IMR-90 (cell line): ENCODE measurements around the gene CPOX. TPM values are rescaled to one million over a fixed set of nuclear protein-coding genes. Genes with fewer than 3 reads are reported as not detected.

Experiments used
- ATAC-seq: fragments of 200-7000 bp; cut with Tn5 transposase; 2 replicates; pipeline ENCODE4 v1.9.1; 2020; ENCODE audit warnings: low read depth, mild to moderate bottlenecking, moderate library complexity
- BruUV-seq: library from RNA; stranded (reverse); fragments of 400-500 nt; replicated peaks from 2 replicates; lab custom pipeline; 2021; lab: Mats Ljungman, UMichigan
- CTCF ChIA-PET: fragments of 300-600 bp; formaldehyde crosslinking; extraction: SDS; loops from one replicate; lab custom pipeline; 2021; ENCODE audit warnings: antibody characterized with exemption; lab: Yijun Ruan, JAX
- POLR2A ChIA-PET: fragments of 300-600 bp; sonication (Branson Sonifier 250); formaldehyde crosslinking; loops from one replicate; lab custom pipeline; 2022; ENCODE audit warnings: antibody characterized with exemption; ENCODE audit not compliant: unreplicated experiment; lab: Charles Lee
- DNase-seq: peaks from one replicate; pipeline ENCODE4 v3.0.0; 2013
- H2AFZ ChIP-seq: replicated peaks from 2 replicates; pipeline ENCODE3; 2013; ENCODE audit warnings: low read length, mild to moderate bottlenecking; ENCODE audit not compliant: poor library complexity
- H2AK5ac ChIP-seq: 2 replicates; pipeline ENCODE4 v1.6.1; 2013; ENCODE audit warnings: low read depth, low read length, inconsistent platforms
- H2AK9ac ChIP-seq: replicated peaks from 2 replicates; pipeline ENCODE3; 2013; ENCODE audit warnings: mild to moderate bottlenecking, low read depth, low read length, moderate library complexity; ENCODE audit not compliant: poor library complexity
- H2BK120ac ChIP-seq: 2 replicates; pipeline ENCODE4 v1.6.1; 2013; ENCODE audit warnings: low read depth, low read length, inconsistent platforms
- H2BK15ac ChIP-seq: 3 replicates; pipeline ENCODE4 v1.6.1; 2013; ENCODE audit warnings: low read depth, low read length, inconsistent platforms
- H2BK20ac ChIP-seq: 2 replicates; pipeline ENCODE4 v1.6.1; 2013; ENCODE audit warnings: low read depth, mild to moderate bottlenecking, inconsistent platforms, low read length, moderate library complexity
- H2BK5ac ChIP-seq: 2 replicates; pipeline ENCODE4 v1.6.1; 2013; ENCODE audit warnings: mild to moderate bottlenecking, low read depth, low read length, inconsistent platforms; ENCODE audit not compliant: poor library complexity, severe bottlenecking
- H3K14ac ChIP-seq: replicated peaks from 2 replicates; pipeline ENCODE4 v1.6.1; 2013; ENCODE audit warnings: low read depth, low read length, inconsistent platforms
- H3K18ac ChIP-seq: 2 replicates; pipeline ENCODE4 v1.6.1; 2013; ENCODE audit warnings: low read depth, low read length, control low read depth
- H3K23ac ChIP-seq: 2 replicates; pipeline ENCODE4 v1.6.1; 2013; ENCODE audit warnings: low read depth, low read length, inconsistent platforms
- H3K27ac ChIP-seq: 2 replicates; pipeline ENCODE4 v1.5.1; 2013; ENCODE audit warnings: mild to moderate bottlenecking, control low read depth, low read length; ENCODE audit not compliant: insufficient read depth
- H3K27me3 ChIP-seq: 2 replicates; pipeline ENCODE4 v1.6.1; 2013; ENCODE audit warnings: low read length; ENCODE audit not compliant: control insufficient read depth, insufficient read depth
- H3K36me3 ChIP-seq: 2 replicates; pipeline ENCODE4 v1.6.1; 2013; ENCODE audit warnings: low read length, mixed read lengths; ENCODE audit not compliant: control insufficient read depth, insufficient read depth
- H3K4ac ChIP-seq: 2 replicates; pipeline ENCODE4 v1.6.1; 2013; ENCODE audit warnings: low read depth, low read length, inconsistent platforms
- H3K4me1 ChIP-seq: 2 replicates; pipeline ENCODE4 v1.6.1; 2013; ENCODE audit warnings: low read length, mixed read lengths; ENCODE audit not compliant: control insufficient read depth, insufficient read depth
- H3K4me2 ChIP-seq: 2 replicates; pipeline ENCODE4 v1.6.1; 2013; ENCODE audit warnings: low read depth, mild to moderate bottlenecking, control low read depth, low read length, moderate library complexity
- H3K4me3 ChIP-seq: 2 replicates; pipeline ENCODE4 v1.5.1; 2013; ENCODE audit warnings: low read depth, mild to moderate bottlenecking, control low read depth, low read length, moderate library complexity; ENCODE audit not compliant: insufficient read depth
- H3K56ac ChIP-seq: 2 replicates; pipeline ENCODE4 v1.6.1; 2013; ENCODE audit warnings: low read length, inconsistent platforms; ENCODE audit not compliant: insufficient read depth; ENCODE audit errors: extremely low read depth
- H3K79me1 ChIP-seq, 2 experiments: 2 replicates each; pipeline ENCODE4 v1.6.1; 2013; ENCODE audit warnings: low read length in 2 of 2, inconsistent platforms in 1 of 2, low read depth in 1 of 2
- H3K9ac ChIP-seq: 2 replicates; pipeline ENCODE4 v1.6.1; 2013; ENCODE audit warnings: low read depth, low read length, control low read depth
- H3K9me1 ChIP-seq: 2 replicates; pipeline ENCODE4 v1.6.1; 2013; ENCODE audit warnings: low read length, inconsistent platforms; ENCODE audit not compliant: insufficient read depth
- H3K9me3 ChIP-seq: 2 replicates; pipeline ENCODE4 v1.6.1; 2013; ENCODE audit warnings: low read length; ENCODE audit not compliant: control insufficient read depth, insufficient read depth
- H4K20me1 ChIP-seq: 2 replicates; pipeline ENCODE4 v1.6.1; 2013; ENCODE audit warnings: low read length, inconsistent platforms; ENCODE audit not compliant: insufficient read depth
- H4K5ac ChIP-seq: 2 replicates; pipeline ENCODE4 v1.6.1; 2013; ENCODE audit warnings: mild to moderate bottlenecking, low read depth, low read length, control low read depth
- H4K8ac ChIP-seq, 2 experiments: 2 replicates each; pipeline ENCODE4 v1.6.1; 2013; ENCODE audit warnings: low read depth in 2 of 2, low read length in 2 of 2, control low read depth in 1 of 2, inconsistent platforms in 1 of 2
- H4K91ac ChIP-seq: 2 replicates; pipeline ENCODE4 v1.6.1; 2013; ENCODE audit warnings: low read depth, low read length, inconsistent platforms; ENCODE audit not compliant: insufficient read depth
- CEBPB ChIP-seq: IDR thresholded peaks from 2 replicates; pipeline ENCODE4 v1.6.1; 2012; ENCODE audit warnings: low read depth, low read length, improper control_type of control experiment
- CHD1 ChIP-seq: IDR thresholded peaks from 2 replicates; pipeline ENCODE4 v1.6.1; 2012; ENCODE audit warnings: low read depth, low read length, improper control_type of control experiment
- FOS ChIP-seq: fragments of 150-350 bp; IDR thresholded peaks from 2 replicates; pipeline ENCODE4 v1.6.1; 2016; ENCODE audit warnings: low read depth, low read length
- MAFK ChIP-seq: IDR thresholded peaks from 2 replicates; pipeline ENCODE4 v1.6.1; 2012; ENCODE audit warnings: low read depth, low read length, improper control_type of control experiment
- MAZ ChIP-seq: IDR thresholded peaks from 2 replicates; pipeline ENCODE4 v1.6.1; 2012; ENCODE audit warnings: low read depth, mild to moderate bottlenecking, low read length, improper control_type of control experiment, moderate library complexity, borderline replicate concordance
- NFE2L2 ChIP-seq: fragments of 150-350 bp; IDR thresholded peaks from 2 replicates; pipeline ENCODE4 v1.6.1; 2016; ENCODE audit warnings: low read depth, mild to moderate bottlenecking, low read length
- POLR2A ChIP-seq: IDR thresholded peaks from 2 replicates; pipeline ENCODE4 v1.6.1; 2012; ENCODE audit warnings: mild to moderate bottlenecking, low read depth, low read length
- RAD21 ChIP-seq: IDR thresholded peaks from 2 replicates; pipeline ENCODE4 v1.6.1; 2012; ENCODE audit warnings: low read length, improper control_type of control experiment
- RCOR1 ChIP-seq: IDR thresholded peaks from 2 replicates; pipeline ENCODE4 v1.6.1; 2012; ENCODE audit warnings: mild to moderate bottlenecking, low read length, improper control_type of control experiment; ENCODE audit not compliant: insufficient replicate concordance
- RFX5 ChIP-seq: IDR thresholded peaks from 2 replicates; pipeline ENCODE4 v1.8.0; 2012; ENCODE audit warnings: low read depth, mild to moderate bottlenecking, low read length, moderate library complexity
- SMC3 ChIP-seq: fragments of 150-350 bp; IDR thresholded peaks from 2 replicates; pipeline ENCODE4 v1.6.1; 2016; ENCODE audit warnings: low read depth, mild to moderate bottlenecking, antibody characterized with exemption, low read length, moderate library complexity
- WGBS, 2 experiments: methylation state at CpG; one replicate each; pipeline versions ENCODE4 v1.1.5 to v1.1.7; 2013; ENCODE audit warnings: missing lambda C conversion rate in 2 of 2; ENCODE audit not compliant: insufficient read length in 1 of 2; ENCODE audit errors: extremely low coverage in 2 of 2; 5-methylcytosine and 5-hydroxymethylcytosine counted together
- dilution Hi-C: fragments of 300-500 bp; cut with HindIII; formaldehyde crosslinking; loops from one replicate; pipeline ENCODE4 v1.14.3; 2018; ENCODE audit warnings: low sequenced_read_pairs; ENCODE audit not compliant: unreplicated experiment
- in situ Hi-C: fragments of 300-500 bp; cut with MboI; formaldehyde crosslinking; loops from 3 replicates; pipeline ENCODE4 v1.14.3; 2019; ENCODE audit warnings: low sequenced_read_pairs, inconsistent platforms, mixed read lengths
- intact Hi-C: fragments of 100-400 bp; cut with micrococcal nuclease; formaldehyde crosslinking; loops from 2 replicates; pipeline ENCODE4 v1.10.0; 2022
- polyA plus RNA-seq, 3 experiments: library from polyadenylated mRNA; depleted of rRNA; stranded (reverse); fragments of >200 nt; gene quantifications; 2 replicates each; pipeline ENCODE4 v1.2.3, GENCODE V29; 2012; ENCODE audit warnings: low replicate concordance in 1 of 3
- total RNA-seq: library from RNA; depleted of rRNA; stranded (reverse); fragments of >200 nt; gene quantifications from 2 replicates; pipeline ENCODE4 v1.2.3, GENCODE V29; 2012
- TF ChIP-seq, protein P1 (sequence below): fragments of 150-350 bp; IDR thresholded peaks from 2 replicates; pipeline ENCODE4 v1.6.1; 2016; ENCODE audit warnings: low read depth, mild to moderate bottlenecking, low read length, moderate library complexity, borderline replicate concordance

CPOX gene
- total and polyA plus RNA-seq, 2 of the 4 experiments (the other 2 are of a cell fraction), result 14.5 to 19.4 TPM

DNA sequence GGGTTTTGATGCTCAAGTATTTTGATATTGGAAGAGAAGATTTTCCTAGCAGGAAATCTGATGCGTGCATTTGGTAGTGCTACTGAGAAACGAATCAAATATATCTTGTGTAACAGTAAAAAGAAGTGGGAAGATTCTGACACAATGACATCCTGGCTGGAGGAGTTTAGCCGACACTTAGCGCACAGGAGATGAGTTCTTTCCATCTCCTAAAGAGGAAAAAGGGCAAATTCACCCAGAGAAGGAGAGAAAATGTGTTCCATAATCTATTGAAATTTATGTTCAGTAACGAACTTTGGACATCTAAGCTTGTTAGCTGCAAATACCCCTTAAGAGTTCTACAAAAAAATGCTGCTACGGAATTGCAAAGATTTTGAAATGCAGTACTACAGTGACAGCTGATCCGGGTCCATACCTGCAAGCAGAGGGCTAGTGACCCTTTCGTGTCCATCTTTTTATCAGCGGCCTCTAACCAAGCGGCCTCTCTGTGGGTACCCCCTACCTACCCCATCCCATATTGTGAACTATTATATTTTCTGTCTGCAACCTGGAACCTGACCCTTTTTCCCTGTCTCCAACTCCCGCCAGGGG is 971 bp downstream of the CPOX start (continued):
- TF ChIP-seq, protein P1, sequence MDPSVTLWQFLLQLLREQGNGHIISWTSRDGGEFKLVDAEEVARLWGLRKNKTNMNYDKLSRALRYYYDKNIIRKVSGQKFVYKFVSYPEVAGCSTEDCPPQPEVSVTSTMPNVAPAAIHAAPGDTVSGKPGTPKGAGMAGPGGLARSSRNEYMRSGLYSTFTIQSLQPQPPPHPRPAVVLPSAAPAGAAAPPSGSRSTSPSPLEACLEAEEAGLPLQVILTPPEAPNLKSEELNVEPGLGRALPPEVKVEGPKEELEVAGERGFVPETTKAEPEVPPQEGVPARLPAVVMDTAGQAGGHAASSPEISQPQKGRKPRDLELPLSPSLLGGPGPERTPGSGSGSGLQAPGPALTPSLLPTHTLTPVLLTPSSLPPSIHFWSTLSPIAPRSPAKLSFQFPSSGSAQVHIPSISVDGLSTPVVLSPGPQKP, result no peak

DNA sequence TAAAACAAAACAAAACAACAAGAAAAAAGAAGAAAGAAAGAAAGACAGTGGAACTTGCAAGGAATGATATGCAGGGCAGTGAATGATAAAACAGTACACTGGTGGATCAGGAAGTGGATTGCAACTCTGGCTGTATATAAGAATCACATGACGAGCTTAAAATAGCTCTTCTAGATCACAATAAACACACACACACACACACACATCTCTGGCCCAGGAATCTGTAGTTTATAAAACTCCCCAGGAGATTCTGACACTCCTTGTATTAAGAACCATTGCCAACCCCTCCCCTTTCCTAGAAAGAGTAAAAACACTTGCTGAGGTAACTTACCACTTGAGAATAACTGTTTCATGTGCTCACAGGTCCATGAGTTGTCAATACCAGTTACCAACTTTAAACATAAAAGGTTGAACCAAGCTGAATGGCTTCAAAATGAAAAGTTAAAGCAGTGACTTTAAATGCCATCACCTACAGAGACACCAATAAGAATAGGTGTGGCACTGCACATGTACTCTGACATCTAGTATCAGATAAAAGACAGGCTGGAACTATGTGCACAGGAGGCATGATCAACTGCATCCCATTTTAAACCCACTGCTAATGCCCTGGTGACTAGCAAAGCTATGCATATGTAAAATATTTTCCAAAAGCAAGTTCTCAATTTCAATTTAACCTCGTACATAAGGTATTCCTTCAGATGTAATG is 3.9 kb downstream of the CPOX start:
- no peak for ATAC-seq
- no CpG with 5 or more reads among the region's 2 CpGs for WGBS, 2 experiments
- no peak overlapping the region for H3K4ac ChIP-seq
- TF ChIP-seq SMC3, result no peak
- TF ChIP-seq NFE2L2, result no peak
- no peak for TF ChIP-seq POLR2A
- TF ChIP-seq MAFK, result no peak
- TF ChIP-seq RFX5, result no peak
- TF ChIP-seq FOS, result no peak
- TF ChIP-seq CHD1, result no peak
- TF ChIP-seq, protein P1, result no peak
- no peak for TF ChIP-seq CEBPB
- no peak for TF ChIP-seq RCOR1
- TF ChIP-seq MAZ, result no peak
- TF ChIP-seq RAD21, result no peak

More for the DNA sequence above, 3.9 kb downstream of the CPOX start:
- H3K4me3 ChIP-seq, result no peak overlapping the region
- no peak overlapping the region for H2BK20ac ChIP-seq
- H2BK120ac ChIP-seq, result no peak overlapping the region
- BruUV-seq, result no TSS peak
- peaks cover 11 to 28% of the 10 kb centered on the region in 2 experiments; a peak in 3 of 4 replicates for H3K79me1 ChIP-seq
- POLR2A ChIA-PET, result no interaction called here
- H3K9me3 ChIP-seq, result no peaks in the 10 kb centered on the region
- dilution Hi-C loops (no loop called here), intact Hi-C loops (loop anchor here (5.0 kb wide), 2 partner anchors 67 to 552 kb away; partner anchors contain the start of genes CLDND1 and GABRR3), in situ Hi-C loops (loop anchor here (25.0 kb wide), 1 partner anchor 777 kb away; the partner anchor contains the start of gene CRYBG3)
- no peak overlapping the region for H3K23ac ChIP-seq
- no peak overlapping the region for H2BK15ac ChIP-seq
- no peak overlapping the region for H2AK9ac ChIP-seq
- H3K56ac ChIP-seq, result no peak overlapping the region
- no peak overlapping the region for H3K9ac ChIP-seq
- peak; percentile 34 for DNase-seq
- no peaks in the 10 kb centered on the region for H4K20me1 ChIP-seq
- peaks cover 19% of the 10 kb centered on the region for H3K36me3 ChIP-seq
- no peak overlapping the region for H4K8ac ChIP-seq
- H4K5ac ChIP-seq, result no peak overlapping the region
- no peak overlapping the region for H4K91ac ChIP-seq
- no peak overlapping the region for H2BK5ac ChIP-seq
- CTCF ChIA-PET, result interaction anchor here (1.2 kb wide), 1 partner anchor 13 kb away, joined by 3 read pairs; no protein-coding TSS in a partner anchor
- no peak overlapping the region for H3K18ac ChIP-seq
- H2AFZ ChIP-seq, result no peak overlapping the region
- no peak overlapping the region for H3K4me2 ChIP-seq
- H2AK5ac ChIP-seq, result no peak overlapping the region
- no peaks in the 10 kb centered on the region; the same call in 1 of the 2 replicates for H3K4me1 ChIP-seq
- H3K9me1 ChIP-seq, result 0 out of 2 replicates have a peak, but pooled peaks cover 2% of the 10 kb centered on the region
- H3K14ac ChIP-seq, result no peak overlapping the region
- H3K27me3 ChIP-seq, result no peaks in the 10 kb centered on the region
- H3K27ac ChIP-seq, result no peak overlapping the region
